CD4-positive, alpha-beta T cell treated with Interleukin-15 for 1 hour (primary cell): Measurements from ENCODE around the gene ANXA4.
"Not testable (repeated sequence)": the region's sequence is repeated elsewhere in the genome, so short reads cannot be mapped to it uniquely, and the experiment has no call there.

ENCODE experiments used
- DNase-seq: peaks from one replicate; pipeline ENCODE4 v3.0.0-alpha.2; 2020

Gene ANXA4

GRCh38 chr2:69811591-69811990 is 69.7 kb downstream of the ANXA4 start:
- DNase-seq = no peak

- DNase-seq = no peak
Measured at GRCh38 chr2:69815717-69816116, 73.8 kb downstream of the ANXA4 start.

- peak; percentile 76 for DNase-seq
Measured at GRCh38 chr2:69816923-69817542, 75.1 kb downstream of the ANXA4 start.

DNA sequence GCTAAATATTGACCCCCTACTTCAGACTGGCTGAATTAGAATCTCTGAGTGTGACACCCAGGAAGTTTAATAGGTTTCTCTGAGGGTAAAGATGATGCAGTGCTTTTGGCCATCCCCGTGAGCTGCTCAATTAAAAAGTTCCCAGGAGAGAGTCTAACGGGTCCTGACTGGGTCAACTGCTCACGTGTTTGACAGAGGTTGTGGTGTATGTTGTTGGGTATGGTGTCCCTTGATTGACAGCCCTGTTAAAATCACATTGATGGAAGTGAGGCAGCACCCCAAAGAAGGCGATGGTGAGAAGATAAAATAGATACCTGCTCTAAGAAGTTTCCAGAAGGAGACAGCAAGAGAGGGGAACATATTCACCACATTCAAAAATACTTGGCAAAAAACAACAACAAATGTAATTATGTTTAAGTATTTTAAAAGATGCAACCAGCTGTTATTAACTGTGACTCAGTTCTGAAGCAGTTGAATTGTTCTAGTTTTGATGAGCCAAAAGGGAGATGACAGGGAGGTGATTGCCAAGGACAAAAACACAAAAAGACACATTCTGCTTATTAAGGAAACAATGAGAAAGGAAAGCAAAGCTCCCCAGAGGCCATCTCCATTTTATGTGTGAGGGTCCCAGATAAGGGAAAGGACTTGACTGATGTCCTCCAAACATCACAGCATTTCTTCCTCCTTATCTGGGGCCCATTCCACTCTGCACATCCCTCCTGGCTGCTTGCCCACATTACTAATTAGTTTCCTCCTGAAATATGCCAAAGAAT is 76.0 kb downstream of the ANXA4 start:
- no peak for DNase-seq

DNA sequence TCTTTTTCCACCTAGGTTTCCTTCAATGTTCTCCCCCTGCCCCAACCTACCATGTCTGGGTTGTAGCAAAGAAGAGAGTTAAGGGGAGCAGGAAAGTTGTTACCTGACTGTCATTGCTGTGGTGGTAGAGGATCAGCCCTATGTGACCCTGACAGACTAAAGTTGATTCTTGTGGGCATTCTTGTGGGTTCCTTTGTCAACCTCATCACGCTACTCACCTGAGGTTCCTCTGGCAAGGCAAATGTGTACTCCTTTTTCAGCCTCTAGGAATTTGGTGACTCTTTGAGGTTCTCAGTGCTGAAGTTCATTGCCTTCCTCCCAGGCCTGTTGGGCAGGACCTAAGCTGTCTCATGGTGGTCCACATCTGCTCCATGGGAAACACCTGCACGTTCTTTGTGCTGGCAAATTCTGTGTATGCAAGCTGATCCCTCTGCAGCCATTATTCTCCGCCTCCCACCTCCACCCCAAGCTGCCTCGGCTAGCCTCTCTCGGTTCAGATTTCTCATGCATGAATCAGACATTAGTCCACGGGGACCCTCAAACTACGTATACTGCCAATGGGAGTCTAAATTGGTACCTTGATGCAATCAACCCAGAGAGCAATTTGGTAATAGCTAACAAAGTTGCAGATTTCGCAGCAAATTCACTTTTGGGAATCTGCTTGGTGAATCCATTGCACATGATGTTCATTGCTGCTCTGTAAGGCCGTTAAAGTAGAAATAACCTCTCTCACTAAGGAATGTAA is 86.0 kb downstream of the ANXA4 start:
- no peak for DNase-seq

GRCh38 chr2:69828938-69829255 is 87.0 kb downstream of the ANXA4 start:
- DNase-seq = no peak

DNA sequence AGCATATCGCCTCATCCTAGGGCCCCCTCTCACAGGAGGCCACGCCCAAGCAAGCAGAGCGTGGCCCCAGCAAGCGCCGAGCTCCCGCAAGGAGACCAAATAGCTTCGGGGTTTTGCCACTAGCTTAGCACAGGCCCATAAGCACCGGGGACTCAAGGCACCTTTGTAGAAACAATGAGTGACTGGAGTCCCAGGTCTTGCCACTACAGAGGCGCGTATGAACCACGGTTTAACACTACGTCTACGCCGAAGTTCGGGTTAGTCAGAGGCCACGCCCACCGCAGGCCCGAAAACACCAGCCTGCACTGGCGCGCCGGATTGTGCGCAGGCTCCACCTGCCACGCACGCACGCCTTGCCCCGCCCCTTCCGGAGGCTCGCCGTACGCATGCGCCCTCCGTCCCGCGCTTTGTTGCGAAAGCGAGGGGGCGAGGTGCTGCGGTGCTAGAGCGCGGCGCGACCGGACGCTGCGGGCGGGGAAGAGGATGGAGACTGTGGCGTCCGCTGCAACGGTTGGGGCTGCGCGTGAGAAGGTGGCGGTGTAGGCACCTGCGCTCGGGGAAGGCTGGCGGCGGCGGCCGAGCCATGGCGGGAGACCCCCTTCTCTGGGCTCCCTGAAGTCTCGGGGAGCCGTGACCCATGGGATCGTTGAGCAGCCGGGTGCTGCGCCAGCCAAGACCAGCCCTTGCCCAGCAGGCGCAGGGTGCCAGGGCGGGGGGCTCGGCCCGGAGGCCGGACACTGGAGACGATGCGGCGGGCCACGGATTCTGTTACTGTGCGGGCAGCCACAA is 87.5 kb downstream of the ANXA4 start, which contains the start of gene GMCL1:
TSS of gene GMCL1 (plus strand) at position 405 of the 789 bp plus-strand sequence. CDS start at position 638, 233 bp downstream.
- DNase-seq = peak; percentile 98

DNA sequence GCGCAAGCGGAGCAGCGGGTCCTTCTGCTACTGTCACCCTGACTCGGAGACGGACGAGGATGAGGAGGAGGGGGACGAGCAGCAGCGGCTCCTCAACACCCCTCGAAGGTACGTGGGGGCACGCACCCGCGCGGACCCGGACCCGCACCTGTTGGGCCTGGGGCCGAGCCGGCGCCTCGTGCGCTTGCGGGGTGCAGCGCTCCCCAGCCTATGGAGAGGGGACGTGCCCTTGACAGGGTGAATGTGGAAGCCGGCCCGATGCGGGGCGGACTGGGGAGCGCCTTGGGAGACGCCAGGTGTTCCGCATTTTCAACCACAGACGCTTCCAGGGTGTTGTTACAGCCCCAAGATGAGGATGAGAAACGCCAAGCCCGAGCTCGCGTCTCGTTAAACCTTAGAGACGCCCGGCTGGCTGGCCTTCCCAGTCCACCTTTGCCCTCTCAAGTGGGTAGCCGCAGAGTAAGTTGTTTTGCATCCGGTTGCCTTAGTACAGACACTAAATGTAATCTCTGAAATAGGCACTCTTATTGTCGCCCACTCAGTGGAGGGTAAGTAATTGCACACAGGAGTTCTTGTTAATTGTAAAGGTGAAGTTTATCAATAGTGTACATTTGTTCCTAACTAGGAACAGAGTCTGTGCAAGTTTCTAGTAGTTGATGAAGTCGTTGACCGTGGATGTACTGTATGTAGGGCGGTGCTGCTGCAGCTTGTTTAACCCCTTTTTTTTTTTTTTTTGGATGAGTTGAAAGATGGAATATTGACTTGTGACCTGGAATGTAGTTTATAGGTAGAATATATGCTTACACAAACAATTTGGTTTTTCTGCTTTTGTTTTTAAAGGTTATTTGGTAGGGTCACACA is 88.3 kb downstream of the ANXA4 start:
- peak; percentile 35 for DNase-seq

DNA sequence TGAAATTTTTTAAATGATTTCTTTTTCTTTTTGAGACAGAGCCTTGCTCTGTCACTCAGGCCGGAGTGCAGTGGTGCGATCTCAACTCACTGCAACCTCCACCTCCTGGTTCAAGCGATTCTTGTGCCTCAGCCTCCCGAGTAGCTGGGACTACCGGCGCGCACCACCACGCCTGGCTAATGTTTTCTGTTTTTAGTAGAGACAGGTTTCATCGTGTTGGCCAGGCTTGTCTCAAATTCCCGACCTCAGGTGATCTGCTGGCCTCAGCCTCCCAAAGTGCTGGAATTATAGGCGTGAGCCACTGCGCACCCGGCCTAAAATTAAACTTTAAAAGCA is 88.9 kb downstream of the ANXA4 start:
- DNase-seq = not testable (repeated sequence)

GRCh38 chr2:69831354-69831905 is 89.5 kb downstream of the ANXA4 start:
- DNase-seq = no peak

GRCh38 chr2:69833752-69834151 is 91.8 kb downstream of the ANXA4 start:
- DNase-seq = no peak

DNA sequence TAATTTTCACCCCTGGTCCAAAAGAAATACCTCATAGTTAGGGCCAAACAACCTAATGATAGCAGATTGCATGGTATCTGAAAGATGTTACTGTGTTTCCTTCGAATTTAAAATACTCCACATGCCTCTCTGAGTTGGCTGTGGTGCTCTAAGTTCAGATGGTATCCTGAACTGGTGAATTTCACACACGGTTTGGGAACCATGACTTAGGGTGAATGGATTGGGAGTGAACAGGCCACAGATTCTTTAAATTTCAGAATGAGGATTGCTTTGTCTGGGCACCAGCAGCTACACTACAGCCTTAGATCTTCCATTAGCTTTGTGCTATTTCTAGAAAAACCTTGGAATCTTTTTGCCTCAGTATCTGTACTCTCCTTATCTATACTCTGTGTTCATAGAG is 93.7 kb downstream of the ANXA4 start:
- DNase-seq = no peak

DNA sequence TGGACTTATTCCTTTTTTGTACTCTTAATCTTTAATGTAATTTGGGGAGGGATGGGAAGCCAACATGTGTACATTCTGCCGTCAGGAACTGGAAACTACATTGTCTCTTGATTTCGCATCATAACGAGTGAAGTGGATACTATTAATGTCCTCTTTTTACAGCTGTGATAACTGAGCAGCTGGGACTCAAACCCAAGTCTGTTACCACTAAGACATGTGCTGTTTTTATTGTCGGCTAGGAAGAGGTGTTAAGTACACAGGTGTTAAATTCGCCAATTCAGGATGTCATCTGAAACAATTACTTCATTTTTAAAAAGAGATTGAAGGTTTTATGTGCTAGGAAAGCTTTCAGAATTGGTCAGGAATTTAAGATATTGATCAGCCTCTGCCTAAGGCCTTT is 94.4 kb downstream of the ANXA4 start:
- DNase-seq = no peak

DNA sequence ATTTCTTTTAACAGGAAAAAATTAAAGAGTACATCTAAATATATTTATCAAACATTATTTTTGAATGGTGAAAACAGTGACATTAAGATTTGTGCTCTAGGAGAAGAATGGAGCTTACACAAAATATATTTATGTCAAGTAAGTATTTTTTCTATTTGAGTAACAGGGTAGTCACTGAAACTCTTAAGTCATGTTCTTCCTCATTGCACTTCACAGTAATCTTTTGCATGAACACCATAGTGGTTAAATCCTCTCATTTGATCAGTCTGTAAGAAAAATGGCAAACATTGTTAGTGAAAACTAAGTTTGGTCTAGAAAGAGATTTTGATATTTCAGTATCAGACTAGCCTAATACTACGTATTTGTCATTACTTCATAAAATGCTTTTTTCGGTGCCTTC is 95.6 kb downstream of the ANXA4 start:
- no peak for DNase-seq

GRCh38 chr2:69843993-69844392 is 102.1 kb downstream of the ANXA4 start:
- no peak for DNase-seq

DNA sequence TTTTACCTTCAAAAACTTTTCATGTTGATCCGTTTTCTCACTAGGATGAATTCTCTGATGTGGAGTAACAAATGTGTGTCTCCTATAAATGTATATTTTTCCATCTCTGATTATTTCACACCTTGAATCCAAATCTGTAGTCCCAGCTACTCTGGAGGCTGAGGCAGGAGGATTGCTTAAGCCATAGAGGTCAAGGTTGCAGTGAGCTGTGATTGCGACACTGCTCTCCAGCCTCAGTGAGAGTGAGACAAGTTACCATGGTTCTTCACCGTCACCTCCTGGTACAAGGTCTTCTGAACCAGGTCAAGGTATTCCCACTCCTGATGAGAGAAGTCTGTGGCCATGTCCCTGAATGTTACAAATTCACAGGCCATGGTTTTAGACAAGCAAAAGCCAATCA is 102.6 kb downstream of the ANXA4 start:
- no peak for DNase-seq

- no peak for DNase-seq
Measured at GRCh38 chr2:69846182-69847067, 104.5 kb downstream of the ANXA4 start.

DNA sequence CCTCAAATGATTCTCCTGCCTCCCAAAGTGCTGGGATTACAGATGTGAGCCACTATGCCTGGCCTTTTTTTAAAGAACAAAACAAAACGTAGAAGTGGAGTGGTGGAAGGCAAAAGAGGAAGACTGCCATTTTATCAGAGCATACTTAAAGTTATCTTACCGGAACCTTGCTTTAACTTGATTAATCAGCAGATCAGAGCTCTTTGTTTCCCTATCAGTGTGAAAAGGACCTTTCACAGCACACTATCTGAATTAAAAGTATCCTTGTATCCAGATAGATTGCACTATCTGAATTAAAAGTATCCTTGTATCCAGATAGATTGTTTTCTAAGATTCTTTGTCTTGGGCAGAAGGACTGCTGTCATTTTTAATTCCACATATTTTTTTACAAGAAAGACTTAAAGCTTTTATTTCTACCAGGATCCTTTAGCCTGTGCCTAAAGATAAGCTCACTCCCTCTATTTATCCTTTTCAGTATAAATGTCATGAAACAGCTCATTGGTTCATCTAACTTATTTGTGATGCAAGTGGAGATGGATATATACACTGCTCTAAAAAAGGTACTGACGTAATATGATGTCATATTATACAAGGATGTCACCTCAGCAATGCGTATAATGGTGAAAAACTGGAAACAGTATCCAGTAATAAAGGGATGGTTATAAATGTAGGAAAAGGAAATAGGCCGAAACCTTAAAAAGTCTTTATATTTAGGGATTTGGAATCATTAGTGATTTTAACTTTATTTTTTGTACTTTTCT is 105.3 kb downstream of the ANXA4 start:
- DNase-seq = no peak

DNA sequence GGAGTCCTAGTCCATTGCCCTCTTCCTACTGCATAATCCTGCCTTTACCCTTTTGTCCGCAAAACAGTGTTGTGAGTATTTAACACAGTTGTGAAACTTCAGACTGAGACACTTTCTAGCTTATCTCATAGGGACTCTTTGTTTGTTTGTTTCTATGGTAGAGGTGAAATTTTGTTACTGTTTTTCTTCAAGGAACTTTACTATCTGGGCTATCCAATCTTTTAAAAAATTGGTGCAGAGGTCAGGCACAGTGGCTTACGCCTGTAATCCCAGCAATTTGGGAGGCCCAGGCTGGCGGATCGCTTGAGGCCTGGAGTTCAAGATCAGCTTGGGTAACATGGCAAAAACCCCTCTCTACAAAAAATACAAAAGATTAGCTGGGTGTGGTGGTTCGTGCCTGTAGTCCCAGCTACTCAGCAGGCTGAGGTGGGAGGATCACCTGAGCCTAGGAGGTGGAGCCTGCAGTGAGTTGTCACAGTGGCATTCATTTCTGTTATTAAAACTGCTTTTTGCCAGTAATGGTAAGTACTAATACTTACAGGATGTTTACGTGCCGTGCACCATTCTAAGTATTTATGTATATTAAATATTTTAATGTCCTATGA is 106.4 kb downstream of the ANXA4 start:
- DNase-seq = no peak

GRCh38 chr2:69858261-69858660 is 116.3 kb downstream of the ANXA4 start:
- no peak for DNase-seq
